CD4-positive, alpha-beta T cell treated with Interleukin-2 at 100 ng/mL for 4 hours (primary cell): ENCODE data around the gene HECTD4.

ENCODE experiments used
- DNase-seq: peaks from one replicate; pipeline ENCODE4 v3.0.0-alpha.2; 2020; ENCODE audit warnings: low spot score

The HECTD4 gene

GRCh38 chr12:112176321-112177010 is 205.8 kb downstream of the HECTD4 start:
- no peak for DNase-seq

GRCh38 chr12:112175361-112176155 is 206.7 kb downstream of the HECTD4 start:
- DNase-seq, result no peak

- no peak for DNase-seq
These were observed 209.5 kb downstream of the HECTD4 start for GRCh38 chr12:112172556-112173324.

- DNase-seq, result no peak
These were observed 211.1 kb downstream of the HECTD4 start for GRCh38 chr12:112170971-112171596.

GRCh38 chr12:112170376-112170775 is 211.9 kb downstream of the HECTD4 start:
- DNase-seq, result peak; percentile 27

GRCh38 chr12:112169966-112170365 is 212.3 kb downstream of the HECTD4 start:
- no peak for DNase-seq

GRCh38 chr12:112169161-112169872 is 212.9 kb downstream of the HECTD4 start:
- no peak for DNase-seq

- DNase-seq, result no peak
These were observed 213.7 kb downstream of the HECTD4 start for GRCh38 chr12:112168561-112168971.

GRCh38 chr12:112167718-112168525 is 214.3 kb downstream of the HECTD4 start:
- no peak for DNase-seq

- no peak for DNase-seq
These were observed 215.2 kb downstream of the HECTD4 start for GRCh38 chr12:112167031-112167461.

GRCh38 chr12:112166051-112167015 is 215.9 kb downstream of the HECTD4 start:
- DNase-seq, result no peak

GRCh38 chr12:112165624-112166023 is 216.6 kb downstream of the HECTD4 start:
- DNase-seq, result no peak

- no peak for DNase-seq
These were observed 218.1 kb downstream of the HECTD4 start for GRCh38 chr12:112164011-112164660.

- DNase-seq, result no peak
These were observed 218.7 kb downstream of the HECTD4 start for GRCh38 chr12:112163471-112163991.

- no peak for DNase-seq
These were observed 219.2 kb downstream of the HECTD4 start for GRCh38 chr12:112163056-112163455.

- DNase-seq, result no peak
These were observed 219.9 kb downstream of the HECTD4 start for GRCh38 chr12:112162241-112162790.

- DNase-seq, result no peak
These were observed 220.5 kb downstream of the HECTD4 start for GRCh38 chr12:112161711-112162110.

- DNase-seq, result no peak
These were observed 221.6 kb downstream of the HECTD4 start for GRCh38 chr12:112160611-112161010.
